Globus pallidus (tissue), 1 donor: ENCODE measurements around the gene ATP1A1.
A peak's percentile ranks its signal among the peaks of the same experiment; 100 is the strongest.

Source experiments
- DNase-seq: peaks from one replicate; pipeline ENCODE4 v3.0.0-alpha.2; 2015; ENCODE audit warnings: low spot score

ATP1A1 gene

GRCh38 chr1:116372191-116372590 is 853 bp upstream of the ATP1A1 start:
- no peak for DNase-seq

GRCh38 chr1:116373431-116374352 is 648 bp downstream of the ATP1A1 start:
- DNase-seq = peak; percentile 66

- peak; percentile 43 for DNase-seq
Measured at GRCh38 chr1:116374353-116375147, 1.5 kb downstream of the ATP1A1 start.

- DNase-seq = peak; percentile 50
Measured at GRCh38 chr1:116375148-116375886, 2.3 kb downstream of the ATP1A1 start.

- peak; percentile 71 for DNase-seq
Measured at GRCh38 chr1:116375887-116376728, 3.1 kb downstream of the ATP1A1 start.

GRCh38 chr1:116376729-116377086 is 3.7 kb downstream of the ATP1A1 start:
- DNase-seq = peak; percentile 34

GRCh38 chr1:116377541-116378529 is 4.8 kb downstream of the ATP1A1 start:
- DNase-seq = peak; percentile 87

DNA sequence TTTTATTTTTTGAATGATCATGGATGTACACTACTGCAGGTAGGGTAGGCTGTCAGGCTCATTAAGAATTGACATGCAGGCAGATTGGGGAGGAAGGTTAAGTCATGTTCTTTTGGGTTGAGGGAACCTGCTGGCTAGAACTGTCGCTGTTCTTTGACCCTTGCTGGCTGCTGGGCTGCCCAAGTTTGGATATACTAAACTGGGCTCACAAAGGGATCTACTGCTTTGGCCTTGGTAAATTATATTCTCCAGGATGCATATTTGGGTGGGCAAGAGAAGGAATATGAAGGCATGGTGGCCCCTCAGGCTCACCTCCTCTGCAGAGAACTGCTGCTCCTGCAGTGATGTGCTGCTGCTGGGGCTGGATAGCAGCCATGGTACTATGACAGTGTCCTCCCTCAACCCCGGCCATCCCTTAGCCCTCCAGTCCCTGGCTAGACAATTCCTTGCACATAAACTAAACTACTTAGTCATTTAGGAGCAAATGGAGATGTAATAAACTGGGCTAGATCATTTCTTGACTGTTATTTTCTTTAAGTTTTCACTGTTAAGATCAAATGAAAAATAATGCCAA is 6.1 kb downstream of the ATP1A1 start:
- no peak for DNase-seq

GRCh38 chr1:116379674-116380498 is 6.8 kb downstream of the ATP1A1 start:
- no peak for DNase-seq

DNA sequence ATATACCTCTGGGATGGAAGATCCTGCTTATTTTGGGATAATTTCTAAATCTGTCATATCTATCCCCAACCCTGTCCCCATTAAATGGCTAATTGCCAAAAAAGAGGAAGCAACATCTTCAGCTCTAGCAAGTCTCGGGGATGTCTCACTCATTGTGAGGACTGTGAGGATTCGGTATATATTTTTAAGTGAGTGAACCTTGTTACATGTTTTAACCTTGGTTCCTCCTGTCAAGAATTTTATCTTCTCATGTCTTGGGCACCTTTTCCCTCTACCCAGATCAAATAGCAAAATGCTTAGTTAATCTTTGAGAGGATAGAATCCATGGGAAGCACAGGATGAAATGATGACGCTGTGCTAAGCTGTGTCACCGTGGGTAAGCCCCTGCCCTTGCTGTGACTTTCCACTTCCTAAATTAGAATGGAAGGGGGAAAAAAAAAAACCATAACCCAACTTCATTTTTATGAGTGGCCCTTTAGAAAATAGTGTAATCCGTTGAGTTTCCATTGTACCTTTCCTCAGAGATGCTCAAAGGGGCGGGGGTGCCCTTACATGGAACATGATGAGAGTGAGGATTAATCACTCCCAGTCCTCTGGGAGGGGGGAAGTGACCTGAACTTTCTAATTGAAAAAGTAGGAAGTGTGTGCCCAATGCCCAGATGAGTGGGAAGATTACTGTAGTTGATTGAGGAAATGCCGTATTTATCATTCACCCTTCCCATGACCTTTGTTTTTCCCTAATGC is 7.6 kb downstream of the ATP1A1 start:
- DNase-seq = no peak

DNA sequence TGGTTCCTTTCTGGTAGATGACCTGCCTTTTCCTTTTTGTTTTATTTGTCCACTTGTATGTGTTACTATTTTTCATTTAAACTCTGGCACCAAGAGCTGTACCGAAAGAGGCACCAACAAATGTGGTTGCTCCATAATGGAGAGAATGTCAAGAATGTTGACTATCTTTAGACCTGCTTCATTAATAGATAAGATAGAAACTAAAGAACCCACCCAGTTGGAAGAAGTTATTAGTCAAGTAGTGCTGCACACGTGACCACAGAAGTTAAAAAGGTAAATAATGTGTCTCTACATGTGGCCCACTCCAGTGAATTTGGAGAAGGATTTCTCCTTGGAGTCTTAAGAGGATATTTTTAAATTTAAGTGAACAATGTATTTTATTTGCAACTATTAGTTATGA is 9.3 kb downstream of the ATP1A1 start:
- no peak for DNase-seq

- DNase-seq = no peak
Measured at GRCh38 chr1:116382857-116383483, 9.9 kb downstream of the ATP1A1 start.

DNA sequence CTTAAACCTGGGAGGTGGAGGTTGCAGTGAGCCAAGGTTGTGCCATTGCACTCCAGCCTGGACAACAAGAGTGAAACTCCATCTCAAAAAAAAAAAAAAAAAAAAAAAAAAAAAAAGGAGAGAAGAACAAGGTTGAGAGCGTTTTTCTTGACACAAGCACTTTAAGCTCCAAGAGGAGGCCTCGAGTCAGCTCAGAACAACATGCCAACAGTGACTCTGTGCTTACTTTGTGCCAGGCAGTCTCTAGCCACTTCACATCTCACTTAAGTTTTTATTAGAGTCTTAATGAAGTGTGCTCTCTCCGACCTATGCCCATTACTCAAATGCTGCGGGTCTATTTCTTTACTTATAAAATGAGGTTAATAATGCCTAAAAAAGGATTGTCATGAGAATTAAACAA is 13.0 kb downstream of the ATP1A1 start:
- no peak for DNase-seq

GRCh38 chr1:116387551-116387950 is 14.5 kb downstream of the ATP1A1 start:
- DNase-seq = no peak

DNA sequence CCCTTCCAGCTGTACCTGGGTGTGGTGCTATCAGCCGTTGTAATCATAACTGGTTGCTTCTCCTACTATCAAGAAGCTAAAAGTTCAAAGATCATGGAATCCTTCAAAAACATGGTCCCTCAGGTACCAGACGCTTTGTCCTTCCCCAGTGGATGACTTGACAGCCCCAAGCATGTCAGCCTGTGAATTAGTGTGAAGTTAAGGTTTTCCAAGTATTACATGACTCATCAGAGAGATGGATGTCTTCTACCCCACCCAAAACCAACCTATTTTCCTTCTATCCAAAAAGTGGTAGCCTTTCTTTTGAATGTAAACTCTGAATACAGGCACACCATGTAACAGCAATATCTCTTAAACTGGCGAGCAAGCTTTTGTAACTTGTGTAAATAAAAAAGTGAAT is 15.1 kb downstream of the ATP1A1 start:
- DNase-seq = no peak

GRCh38 chr1:116389013-116389412 is 16.0 kb downstream of the ATP1A1 start:
- DNase-seq = no peak

DNA sequence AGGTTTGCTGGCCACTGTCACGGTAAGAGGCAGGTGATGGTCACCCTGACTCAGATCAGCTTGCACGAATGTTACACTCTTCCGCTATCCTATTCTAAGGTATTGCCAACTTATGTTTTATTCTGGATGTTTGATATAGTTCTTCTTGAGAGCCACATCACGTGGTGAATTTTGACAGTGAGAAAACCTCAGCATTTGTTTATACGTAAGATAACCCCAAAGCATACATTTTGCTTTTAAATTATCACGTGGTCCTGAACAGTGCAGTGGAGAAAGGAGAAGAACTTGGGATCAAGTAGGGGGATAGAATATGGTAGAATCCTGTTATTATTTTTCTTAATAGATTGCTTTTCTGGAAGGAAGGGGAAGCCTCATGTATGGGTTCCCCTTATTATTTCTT is 16.6 kb downstream of the ATP1A1 start:
- no peak for DNase-seq

- DNase-seq = no peak
Measured at GRCh38 chr1:116390195-116390594, 17.2 kb downstream of the ATP1A1 start.
